Measurements from ENCODE around the gene OR13C8. TPM values are rescaled to one million over a fixed set of nuclear protein-coding genes. Genes with fewer than 3 reads are reported as not detected.
"Not testable (repeated sequence)": the region's sequence is repeated elsewhere in the genome, so short reads cannot be mapped to it uniquely, and the experiment has no call there.

The OR13C8 gene
- total RNA-seq, result not detected

- DNase-seq (ENCODE audit: low spot score), result no peak
Measured at GRCh38 chr9:104568868-104569267, at the start of gene OR13C8. TSS of gene OR13C8 (plus strand) at chr9:104569168. CDS start at chr9:104569168, 0 bp downstream.

GRCh38 chr9:104520241-104520640 lies 48.7 kb upstream of the OR13C8 start:
- not testable (repeated sequence) for DNase-seq (ENCODE audit: low spot score)

- no peak for DNase-seq (ENCODE audit: low spot score)
Measured at GRCh38 chr9:104527109-104527508, 41.9 kb upstream of the OR13C8 start, which contains the start of gene OR13C4. TSS of gene OR13C4 (minus strand) at chr9:104527209. CDS start at chr9:104527209, 0 bp downstream.

- no peak for DNase-seq (ENCODE audit: low spot score)
Measured at GRCh38 chr9:104536756-104537155, 32.2 kb upstream of the OR13C8 start, which contains the start of gene OR13C3. TSS of gene OR13C3 (minus strand) at chr9:104536856. CDS start at chr9:104536723, 133 bp downstream.

GRCh38 chr9:104539275-104539674 lies 29.7 kb upstream of the OR13C8 start:
- no peak for DNase-seq (ENCODE audit: low spot score)

- no peak for DNase-seq (ENCODE audit: low spot score)
Measured at GRCh38 chr9:104544644-104545043, 24.3 kb upstream of the OR13C8 start.

- no peak for DNase-seq (ENCODE audit: low spot score)
Measured at GRCh38 chr9:104553261-104553660, 15.7 kb upstream of the OR13C8 start.

GRCh38 chr9:104555521-104555920 lies 13.4 kb upstream of the OR13C8 start:
- DNase-seq (ENCODE audit: low spot score), result no peak

GRCh38 chr9:104556830-104557634 lies 11.9 kb upstream of the OR13C8 start:
- no peak for DNase-seq (ENCODE audit: low spot score)

GRCh38 chr9:104564358-104564757 lies 4.6 kb upstream of the OR13C8 start:
- no peak for DNase-seq (ENCODE audit: low spot score)

GRCh38 chr9:104572612-104573011 lies 3.6 kb downstream of the OR13C8 start:
- DNase-seq (ENCODE audit: low spot score), result no peak

- DNase-seq (ENCODE audit: low spot score), result no peak
Measured at GRCh38 chr9:104575456-104575855, 6.5 kb downstream of the OR13C8 start.

GRCh38 chr9:104577263-104577662 lies 8.3 kb downstream of the OR13C8 start:
- DNase-seq (ENCODE audit: low spot score), result no peak

- DNase-seq (ENCODE audit: low spot score), result no peak
Measured at GRCh38 chr9:104580562-104580961, 11.6 kb downstream of the OR13C8 start.

GRCh38 chr9:104586496-104587180 lies 17.7 kb downstream of the OR13C8 start:
- DNase-seq (ENCODE audit: low spot score), result no peak

GRCh38 chr9:104589626-104590025 lies 20.7 kb downstream of the OR13C8 start:
- no peak for DNase-seq (ENCODE audit: low spot score)

- DNase-seq (ENCODE audit: low spot score), result not testable (repeated sequence)
Measured at GRCh38 chr9:104598749-104599148, 29.8 kb downstream of the OR13C8 start.

- DNase-seq (ENCODE audit: low spot score), result not testable (repeated sequence)
Measured at GRCh38 chr9:104599313-104599712, 30.3 kb downstream of the OR13C8 start, which contains the start of gene OR13C5. TSS of gene OR13C5 (minus strand) at chr9:104599413. CDS start at chr9:104599413, 0 bp downstream.

- no peak for DNase-seq (ENCODE audit: low spot score)
Measured at GRCh38 chr9:104604801-104605200, 35.8 kb downstream of the OR13C8 start.

GRCh38 chr9:104605527-104605926 lies 36.6 kb downstream of the OR13C8 start, which contains the start of gene OR13C2:
TSS of gene OR13C2 (minus strand) at chr9:104605627. CDS start at chr9:104605627, 0 bp downstream.
- not testable (repeated sequence) for DNase-seq (ENCODE audit: low spot score)

- DNase-seq (ENCODE audit: low spot score), result no peak
Measured at GRCh38 chr9:104606152-104606551, 37.2 kb downstream of the OR13C8 start.

GRCh38 chr9:104608336-104608735 lies 39.4 kb downstream of the OR13C8 start:
- no peak for DNase-seq (ENCODE audit: low spot score)

- no peak for DNase-seq (ENCODE audit: low spot score)
Measured at GRCh38 chr9:104611213-104611612, 42.2 kb downstream of the OR13C8 start.
